H1 (cell line): Measurements from ENCODE around the gene UBE2E1. TPM values are rescaled to one million over a fixed set of nuclear protein-coding genes. Genes with fewer than 3 reads are reported as not detected.

Experiments used
- CTCF ChIA-PET: fragments of 300-600 bp; sonication (Branson Sonifier 250); formaldehyde crosslinking; loops from one replicate; lab custom pipeline; 2021; ENCODE audit not compliant: partially characterized antibody; lab: Charles Lee
- POLR2A ChIA-PET: fragments of 300-600 bp; sonication (Branson Sonifier 250); formaldehyde crosslinking; loops from one replicate; lab custom pipeline; 2021; ENCODE audit warnings: inconsistent platforms; ENCODE audit not compliant: partially characterized antibody; lab: Charles Lee
- DNase-seq, 2 experiments: peaks; one replicate each; pipeline versions ENCODE4 v3.0.0 to v3.0.0-alpha.2; 2010 to 2022; ENCODE audit warnings: low spot score in 2 of 2, low read depth in 1 of 2, mixed read lengths in 1 of 2
- FAIRE-seq: peaks from 2 replicates; lab custom pipeline; 2011; peaks lifted over from hg19 to GRCh38; lab: Jason Lieb, UNC
- H2AFZ ChIP-seq: 2 replicates; pipeline ENCODE4 v1.8.1; 2012; ENCODE audit warnings: low read length, inconsistent platforms
- H2AK5ac ChIP-seq: 2 replicates; pipeline ENCODE4 v1.6.1; 2013; ENCODE audit warnings: low read depth, low read length
- H2BK120ac ChIP-seq: replicated peaks from 2 replicates; pipeline ENCODE3; 2013; ENCODE audit warnings: low read depth, low read length, inconsistent platforms
- H2BK12ac ChIP-seq: 2 replicates; pipeline ENCODE4 v1.6.1; 2013; ENCODE audit warnings: low read depth, low read length
- H2BK15ac ChIP-seq: 2 replicates; pipeline ENCODE4 v1.6.1; 2013; ENCODE audit warnings: low read length
- H2BK20ac ChIP-seq: 2 replicates; pipeline ENCODE4 v1.6.1; 2013; ENCODE audit warnings: low read length
- H2BK5ac ChIP-seq: 2 replicates; pipeline ENCODE4 v1.6.1; 2013; ENCODE audit warnings: low read depth, low read length
- H3K14ac ChIP-seq: 2 replicates; pipeline ENCODE4 v1.6.1; 2013; ENCODE audit warnings: inconsistent platforms; ENCODE audit not compliant: insufficient read length
- H3K18ac ChIP-seq: 2 replicates; pipeline ENCODE4 v1.6.1; 2013; ENCODE audit warnings: low read length; ENCODE audit errors: extremely low read depth
- H3K23ac ChIP-seq: 2 replicates; pipeline ENCODE4 v1.6.1; 2013; ENCODE audit warnings: inconsistent platforms; ENCODE audit not compliant: insufficient read length
- H3K23me2 ChIP-seq: 2 replicates; pipeline ENCODE4 v1.6.1; 2013; ENCODE audit warnings: low read depth, low read length
- H3K27ac ChIP-seq: 2 replicates; pipeline ENCODE4 v1.6.1; 2011; ENCODE audit warnings: low read depth, low read length, inconsistent platforms
- H3K27me3 ChIP-seq, 4 experiments: replicated peaks in 1 of 4; 1 replicate in 1 of 4; 2 replicates in 3 of 4; pipeline versions ENCODE4 v1.6.1 to v1.8.1; 2011 to 2013; ENCODE audit warnings: low read length in 3 of 4, mild to moderate bottlenecking in 3 of 4, inconsistent platforms in 2 of 4, mixed read lengths in 2 of 4, moderate library complexity in 1 of 4; ENCODE audit not compliant: control insufficient read depth in 3 of 4, insufficient read depth in 3 of 4; ENCODE audit errors: extremely low read depth in 1 of 4
- H3K36me3 ChIP-seq, 4 experiments: 2 replicates each; pipeline versions ENCODE4 v1.6.1 to v1.8.1; 2011 to 2013; ENCODE audit warnings: mild to moderate bottlenecking in 4 of 4, low read length in 3 of 4, moderate library complexity in 2 of 4, control low read depth in 1 of 4, inconsistent platforms in 1 of 4; ENCODE audit not compliant: insufficient read depth in 4 of 4, control insufficient read depth in 2 of 4
- H3K4ac ChIP-seq: replicated peaks from 2 replicates; pipeline ENCODE3; 2013; ENCODE audit warnings: low read length, low read depth, mixed read lengths, inconsistent platforms; ENCODE audit not compliant: insufficient read length
- H3K4me1 ChIP-seq, 4 experiments: replicated peaks in 1 of 4; 1 replicate in 1 of 4; 2 replicates in 3 of 4; pipeline versions ENCODE4 v1.6.1 to v1.8.1; 2011 to 2013; ENCODE audit warnings: low read length in 3 of 4, inconsistent platforms in 2 of 4, mixed read lengths in 1 of 4; ENCODE audit not compliant: insufficient read depth in 4 of 4, control insufficient read depth in 3 of 4
- H3K4me2 ChIP-seq, 2 experiments: 2 replicates each; pipeline versions ENCODE4 v1.6.1 to v1.8.1; 2011 to 2013; ENCODE audit warnings: low read depth in 2 of 2, low read length in 2 of 2, control low read depth in 1 of 2, inconsistent platforms in 1 of 2, mild to moderate bottlenecking in 1 of 2; ENCODE audit not compliant: insufficient read depth in 1 of 2
- H3K4me3 ChIP-seq, 4 experiments: fragments of 200-600, 300-600 bp in 1 of 4; sonication (generic), shearing (Covaris generic), sonication (Bioruptor Twin) in 1 of 4; 2 replicates each; pipeline versions ENCODE4 v1.5.1 to v1.8.1; 2011 to 2016; ENCODE audit warnings: low read length in 4 of 4, low read depth in 3 of 4, control low read depth in 2 of 4, inconsistent platforms in 2 of 4, mild to moderate bottlenecking in 2 of 4, mixed read lengths in 1 of 4, moderate library complexity in 1 of 4; ENCODE audit not compliant: insufficient read depth in 2 of 4; ENCODE audit errors: extremely low read depth in 1 of 4
- H3K56ac ChIP-seq: replicated peaks from 2 replicates; pipeline ENCODE3; 2013; ENCODE audit warnings: low read depth, mild to moderate bottlenecking, mixed read lengths, low read length, inconsistent platforms; ENCODE audit not compliant: insufficient read length
- H3K79me1 ChIP-seq: 2 replicates; pipeline ENCODE4 v1.6.1; 2013; ENCODE audit warnings: low read depth, low read length, control low read depth
- H3K79me2 ChIP-seq, 2 experiments: 2 replicates each; pipeline versions ENCODE4 v1.6.1 to v1.8.1; 2012 to 2013; ENCODE audit warnings: low read length in 2 of 2, mild to moderate bottlenecking in 2 of 2, inconsistent platforms in 1 of 2; ENCODE audit not compliant: insufficient read depth in 2 of 2, control insufficient read depth in 1 of 2
- H3K9ac ChIP-seq, 4 experiments: replicated peaks in 1 of 4; 1 replicate in 1 of 4; 2 replicates in 3 of 4; pipeline versions ENCODE4 v1.6.1 to v1.8.1; 2011 to 2013; ENCODE audit warnings: low read depth in 3 of 4, low read length in 3 of 4, control low read depth in 2 of 4, mild to moderate bottlenecking in 2 of 4, moderate library complexity in 2 of 4, inconsistent platforms in 1 of 4; ENCODE audit errors: extremely low read depth in 1 of 4
- H3K9me3 ChIP-seq, 2 experiments: 2 replicates each; pipeline versions ENCODE4 v1.6.1 to v1.8.1; 2012 to 2013; ENCODE audit warnings: mild to moderate bottlenecking in 2 of 2, moderate library complexity in 2 of 2, control low read depth in 1 of 2, inconsistent platforms in 1 of 2, low read depth in 1 of 2, low read length in 1 of 2, mixed read lengths in 1 of 2; ENCODE audit not compliant: insufficient read depth in 2 of 2
- H4K20me1 ChIP-seq, 2 experiments: replicated peaks in 1 of 2; 2 replicates each; pipeline versions ENCODE3 to v1.8.1; 2011 to 2013; ENCODE audit warnings: inconsistent platforms in 2 of 2, low read length in 2 of 2, mild to moderate bottlenecking in 1 of 2; ENCODE audit not compliant: insufficient read depth in 2 of 2, control insufficient read depth in 1 of 2
- H4K5ac ChIP-seq: 2 replicates; pipeline ENCODE4 v1.6.1; 2013; ENCODE audit warnings: low read length, low read depth, mixed read lengths, inconsistent platforms; ENCODE audit not compliant: insufficient read length
- H4K8ac ChIP-seq: 2 replicates; pipeline ENCODE4 v1.8.0; 2013; ENCODE audit warnings: mild to moderate bottlenecking, moderate library complexity, low read length, inconsistent platforms; ENCODE audit not compliant: insufficient read depth; ENCODE audit errors: extremely low read depth
- H4K91ac ChIP-seq: replicated peaks from 2 replicates; pipeline ENCODE3; 2013; ENCODE audit warnings: low read length, mixed read lengths, inconsistent platforms; ENCODE audit not compliant: insufficient read length
- EGR1 ChIP-seq: IDR thresholded peaks from 2 replicates; pipeline ENCODE4 v1.6.1; 2011; ENCODE audit warnings: low read depth, low read length, borderline replicate concordance
- RNF2 ChIP-seq: fragments of 200-900, 300-1000 bp; sonication (generic); IDR thresholded peaks from 2 replicates; pipeline ENCODE4 v1.7.1; 2016; ENCODE audit warnings: borderline replicate concordance, low read depth, mild to moderate bottlenecking, antibody characterized with exemption, low read length; ENCODE audit not compliant: poor library complexity, severe bottlenecking; ENCODE audit errors: missing control alignments
- SAP30 ChIP-seq: fragments of 300-600 bp; sonication (generic); IDR thresholded peaks from 2 replicates; pipeline ENCODE4 v1.7.1; 2012; ENCODE audit warnings: low read length, moderate library complexity, mild to moderate bottlenecking, inconsistent platforms; ENCODE audit not compliant: insufficient read depth, insufficient replicate concordance
- WGBS, 2 experiments: shearing (Covaris generic) in 1 of 2; methylation state at CpG; one replicate each; pipeline versions ENCODE4 v1.1.6 to v1.1.7; 2013 to 2015; ENCODE audit warnings: low lambda C conversion rate in 2 of 2, mixed read lengths in 2 of 2, inconsistent platforms in 1 of 2, low coverage in 1 of 2, missing lambda C conversion rate in 1 of 2; ENCODE audit not compliant: insufficient replicate concordance in 2 of 2, insufficient coverage in 1 of 2, insufficient read length in 1 of 2; ENCODE audit errors: extremely low coverage in 1 of 2, missing lambda C conversion rate in 1 of 2; 5-methylcytosine and 5-hydroxymethylcytosine counted together
- polyA plus RNA-seq, 7 experiments: library from polyadenylated mRNA; depleted of rRNA in 3 of 7; stranded (reverse) in 5 of 7; unstranded in 2 of 7; fragments of >200 nt in 5 of 7; fragments of 200-250 nt in 2 of 7; gene quantifications; 1 replicate in 5 of 7; 2 replicates in 1 of 7; 4 replicates in 1 of 7; pipeline versions ENCODE4 v1.2.1 to v1.2.3, GENCODE V29; 2011 to 2013; ENCODE audit warnings: missing spikeins in 2 of 7, mixed read lengths in 2 of 7
- total RNA-seq: library from RNA; stranded (reverse); fragmentation: NEBNext Ultra II Directional; extraction: Animal tissue kit (Norgen Biotek cat#: 25700); gene quantifications from 2 replicates; pipeline ENCODE4 v1.2.1, GENCODE V29; 2021

UBE2E1 gene
- total and polyA plus RNA-seq, 2 of the 8 experiments (the other 6 are each of a cell fraction or from before 2014, with no cell fraction given) = 109 to 141 TPM

DNA sequence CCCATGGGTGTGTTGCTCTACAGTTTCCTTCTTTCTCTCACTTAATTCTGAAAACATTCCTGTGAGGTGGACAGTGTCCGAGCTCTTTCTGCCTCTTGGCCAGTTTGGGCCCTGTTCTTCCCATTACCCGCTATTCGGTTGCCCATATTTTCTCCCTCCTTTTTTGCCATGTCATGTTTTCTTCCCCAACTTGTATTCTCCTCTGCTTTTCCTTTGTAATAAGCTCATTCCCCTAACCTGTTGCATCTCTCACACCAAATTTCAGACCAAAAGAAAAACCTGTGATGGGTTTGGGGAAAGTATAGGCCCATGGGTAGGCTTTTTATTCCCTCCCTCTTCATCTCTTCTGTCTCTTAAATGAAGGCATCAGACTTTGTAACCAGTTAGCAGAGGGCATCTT is 80.6 kb downstream of the UBE2E1 start:
- H3K79me1 ChIP-seq = peaks cover 2% of the 10 kb centered on the region
- no peak overlapping the region for H2BK20ac ChIP-seq
- H3K27ac ChIP-seq = no peak overlapping the region
- H2BK120ac ChIP-seq = no peak overlapping the region
- H3K23ac ChIP-seq = no peak overlapping the region
- no peak overlapping the region for H3K56ac ChIP-seq
- H2BK15ac ChIP-seq = no peak overlapping the region
- H3K14ac ChIP-seq = no peak overlapping the region
- H2AK5ac ChIP-seq = no peak overlapping the region
- no peak overlapping the region for H2BK5ac ChIP-seq
- no peaks in the 10 kb centered on the region for H3K4me1 ChIP-seq
- no peak for DNase-seq
- H4K20me1 ChIP-seq = peaks cover 5 to 6% of the 10 kb centered on the region in 2 experiments
- POLR2A ChIA-PET = interaction anchor here (0.5 to 9.0 kb wide), 4 partner anchors 9 to 122 kb away, joined by 3 to 143 read pairs (median 4); partner anchors contain the start of genes NKIRAS1 and RPL15
- peaks cover 0 to 26% of the 10 kb centered on the region in 2 experiments; a peak in 1 of 4 replicates for H3K79me2 ChIP-seq
- no peak overlapping the region for H3K4me2 ChIP-seq
- H3K4me3 ChIP-seq = no peak overlapping the region
- peaks cover 0 to 5% of the 10 kb centered on the region in 2 experiments; a peak in 1 of 4 replicates for H3K9me3 ChIP-seq
- no peak overlapping the region for H3K18ac ChIP-seq
- CTCF ChIA-PET = interaction anchor here (1.2 to 2.6 kb wide), 2 partner anchors 11 to 61 kb away, joined by 3 to 15 read pairs; no protein-coding TSS in a partner anchor
- no peaks in the 10 kb centered on the region for H3K27me3 ChIP-seq
- no peak overlapping the region for H4K91ac ChIP-seq
- no peak overlapping the region for H2BK12ac ChIP-seq
- no peaks in the 10 kb centered on the region for H3K23me2 ChIP-seq
- no peak overlapping the region for H4K8ac ChIP-seq
- WGBS, 2 experiments = 94% methylated on average over 3 of the region's 3 CpGs; no CpG with 5 or more reads in 1 of the 2 experiments
- no peak for FAIRE-seq
- no peak overlapping the region for H3K9ac ChIP-seq
- H2AFZ ChIP-seq = no peak overlapping the region
- H3K36me3 ChIP-seq = peaks cover 0 to 20% (median 7%) of the 10 kb centered on the region in 4 experiments; a peak in 5 of 8 replicates
- no peak overlapping the region for H3K4ac ChIP-seq
- no peak overlapping the region for H4K5ac ChIP-seq
- TF ChIP-seq RNF2 (no peak), SAP30 (no peak), EGR1 (no peak)
